WTC11 (cell line): ENCODE measurements around the gene DENND4A. TPM values are rescaled to one million over a fixed set of nuclear protein-coding genes. Genes with fewer than 3 reads are reported as not detected.

ENCODE experiments used
- ATAC-seq: fragments of 200-7000 bp; cut with Tn5 transposase; 2 replicates; pipeline ENCODE4 v1.10.0; 2021; ENCODE audit warnings: mild to moderate bottlenecking, moderate library complexity
- CTCF ChIA-PET: fragments of 300-600 bp; sonication (Branson Sonifier 250); formaldehyde crosslinking; loops from one replicate; lab custom pipeline; 2021; ENCODE audit warnings: antibody characterized with exemption; lab: Charles Lee
- POLR2A ChIA-PET: fragments of 350-600 bp; sonication (Branson Sonifier 250); formaldehyde crosslinking; loops from one replicate; lab custom pipeline; 2021; ENCODE audit warnings: antibody characterized with exemption; lab: Charles Lee
- DNase-seq: peaks from one replicate; pipeline ENCODE4 v3.0.0; 2021; ENCODE audit warnings: low spot score
- H3K27ac Mint-ChIP-seq: 2 replicates; pipeline ENCODE4 v1.8.0; 2021; ENCODE audit warnings: mixed read lengths
- H3K27me3 Mint-ChIP-seq: 2 replicates; pipeline ENCODE4 v1.8.0; 2021; ENCODE audit warnings: low read depth, mild to moderate bottlenecking, moderate library complexity, mixed read lengths
- H3K36me3 Mint-ChIP-seq: 2 replicates; pipeline ENCODE4 v1.8.0; 2021; ENCODE audit warnings: mixed read lengths
- H3K4me1 Mint-ChIP-seq: 2 replicates; pipeline ENCODE4 v1.8.0; 2022; ENCODE audit warnings: mixed read lengths
- H3K4me3 Mint-ChIP-seq: 2 replicates; pipeline ENCODE4 v1.8.0; 2021; ENCODE audit warnings: mild to moderate bottlenecking, moderate library complexity, mixed read lengths
- H3K9me3 Mint-ChIP-seq: 2 replicates; pipeline ENCODE4 v1.8.0; 2021; ENCODE audit warnings: mixed read lengths
- AR ChIP-seq: fragments of 250-450 bp; sonication (Bioruptor Pico); IDR thresholded peaks from 2 replicates; pipeline ENCODE4 v1.9.0; 2021; ENCODE audit warnings: mild to moderate bottlenecking
- ARID4B ChIP-seq: sonication (generic); formaldehyde crosslinking; IDR thresholded peaks from 2 replicates; pipeline ENCODE4 v1.8.0; 2023; ENCODE audit warnings: missing genetic modification reagents, mild to moderate bottlenecking, borderline replicate concordance
- ATF6 ChIP-seq: sonication (generic); formaldehyde crosslinking; IDR thresholded peaks from 2 replicates; pipeline ENCODE4 v1.8.1; 2023; ENCODE audit warnings: mild to moderate bottlenecking, missing genetic modification reagents
- CBFB ChIP-seq: sonication (generic); formaldehyde crosslinking; IDR thresholded peaks from 2 replicates; pipeline ENCODE4 v1.8.1; 2022; ENCODE audit warnings: mild to moderate bottlenecking, low read depth, missing genetic modification reagents
- CDX4 ChIP-seq: fragments of 250-450 bp; sonication (Bioruptor Pico); IDR thresholded peaks from 2 replicates; pipeline ENCODE4 v1.9.0; 2021; ENCODE audit warnings: moderate library complexity, mild to moderate bottlenecking, inconsistent platforms, borderline replicate concordance
- CTCF ChIP-seq: fragments of 200-600 bp; IDR thresholded peaks from 2 replicates; pipeline ENCODE4 v1.8.0; 2022; ENCODE audit warnings: antibody characterized with exemption
- E2F1 ChIP-seq: sonication (generic); formaldehyde crosslinking; IDR thresholded peaks from 2 replicates; pipeline ENCODE4 v1.8.0; 2022; ENCODE audit warnings: mild to moderate bottlenecking, missing genetic modification reagents
- FOXJ3 ChIP-seq: sonication (generic); formaldehyde crosslinking; IDR thresholded peaks from 2 replicates; pipeline ENCODE4 v1.9.0; 2021; ENCODE audit warnings: missing genetic modification reagents, mild to moderate bottlenecking, borderline replicate concordance
- FOXP1 ChIP-seq: sonication (generic); formaldehyde crosslinking; IDR thresholded peaks from 2 replicates; pipeline ENCODE4 v1.8.0; 2022; ENCODE audit warnings: missing genetic modification reagents, mild to moderate bottlenecking, moderate library complexity, borderline replicate concordance
- FOXP4 ChIP-seq: sonication (generic); formaldehyde crosslinking; IDR thresholded peaks from 2 replicates; pipeline ENCODE4 v1.8.0; 2022; ENCODE audit warnings: mild to moderate bottlenecking, missing genetic modification reagents
- GABPB1 ChIP-seq: sonication (generic); formaldehyde crosslinking; IDR thresholded peaks from 2 replicates; pipeline ENCODE4 v1.8.1; 2023; ENCODE audit warnings: mild to moderate bottlenecking, missing genetic modification reagents
- HMGXB4 ChIP-seq: sonication (generic); formaldehyde crosslinking; IDR thresholded peaks from 2 replicates; pipeline ENCODE4 v1.8.1; 2023; ENCODE audit warnings: mild to moderate bottlenecking, moderate library complexity, missing genetic modification reagents
- MYBL2 ChIP-seq: sonication (generic); formaldehyde crosslinking; IDR thresholded peaks from 2 replicates; pipeline ENCODE4 v1.8.1; 2023; ENCODE audit warnings: mild to moderate bottlenecking, moderate library complexity, missing genetic modification reagents
- NFATC4 ChIP-seq: fragments of 250-450 bp; sonication (Bioruptor Pico); IDR thresholded peaks from 2 replicates; pipeline ENCODE4 v1.9.0; 2021; ENCODE audit warnings: mild to moderate bottlenecking
- PRRX2 ChIP-seq: fragments of 250-450 bp; sonication (Bioruptor Pico); IDR thresholded peaks from 2 replicates; pipeline ENCODE4 v1.8.0; 2021; ENCODE audit warnings: mild to moderate bottlenecking
- TCF7 ChIP-seq: sonication (generic); formaldehyde crosslinking; IDR thresholded peaks from 2 replicates; pipeline ENCODE4 v1.8.0; 2022; ENCODE audit warnings: mild to moderate bottlenecking, low read depth, missing genetic modification reagents, moderate library complexity
- ZNF671 ChIP-seq: fragments of 250-450 bp; sonication (Bioruptor Pico); IDR thresholded peaks from 2 replicates; pipeline ENCODE4 v1.8.0; 2021; ENCODE audit warnings: mild to moderate bottlenecking
- total RNA-seq: library from RNA; stranded (reverse); gene quantifications from 3 replicates; pipeline ENCODE4 v1.2.3, GENCODE V29; 2021

The DENND4A gene
- total RNA-seq, 1 experiment from 2014 or later: 5.7 TPM

- no peak for TF ChIP-seq PRRX2 (CRISPR knock-in tag)
Observed at GRCh38 chr15:65732698-65733097, 59.4 kb downstream of the DENND4A start (continued).

GRCh38 chr15:65731926-65732325, 60.2 kb downstream of the DENND4A start:
- H3K9me3 Mint-ChIP-seq: no peaks in the 10 kb centered on the region
- TF ChIP-seq FOXP4 (CRISPR knock-in tag) (no peak), FOXP1 (CRISPR knock-in tag) (no peak), NFATC4 (CRISPR knock-in tag) (no peak), FOXJ3 (CRISPR knock-in tag) (no peak), GABPB1 (CRISPR knock-in tag) (no peak), ATF6 (no peak), ARID4B (no peak), CBFB (CRISPR knock-in tag) (no peak), CDX4 (CRISPR knock-in tag) (no peak), HMGXB4 (no peak), TCF7 (CRISPR knock-in tag) (no peak), AR (CRISPR knock-in tag) (no peak), MYBL2 (CRISPR knock-in tag) (no peak), CTCF (no peak), E2F1 (CRISPR knock-in tag) (no peak), ZNF671 (CRISPR knock-in tag) (no peak)
- no peak overlapping the region for H3K4me3 Mint-ChIP-seq
- no peaks in the 10 kb centered on the region for H3K27me3 Mint-ChIP-seq
- no peak for ATAC-seq
- CTCF ChIA-PET: no interaction called here
- no peak for DNase-seq
- POLR2A ChIA-PET: no interaction called here
- no peaks in the 10 kb centered on the region for H3K36me3 Mint-ChIP-seq
- H3K4me1 Mint-ChIP-seq: peaks cover 9% of the 10 kb centered on the region
- H3K27ac Mint-ChIP-seq: no peak overlapping the region
